Epithelial cell of esophagus (primary cell): Measurements from ENCODE around the gene ADIPOR2.

Experiments used
- DNase-seq: peaks from one replicate; pipeline ENCODE4 v3.0.0; 2010; ENCODE audit warnings: low read depth
- H3K4me3 ChIP-seq: 2 replicates; pipeline ENCODE4 v1.5.1; 2011; ENCODE audit warnings: mild to moderate bottlenecking, low read length, control low read depth
- CTCF ChIP-seq: IDR thresholded peaks from 2 replicates; pipeline ENCODE4 v1.5.1; 2011; ENCODE audit warnings: low read depth, mild to moderate bottlenecking, low read length, control low read depth, inconsistent platforms; ENCODE audit not compliant: insufficient read depth; ENCODE audit errors: missing control alignments

The ADIPOR2 gene

GRCh38 chr12:1740161-1740948 is 49.5 kb downstream of the ADIPOR2 start:
- TF ChIP-seq CTCF, result no peak
- H3K4me3 ChIP-seq, result no peak overlapping the region
- DNase-seq, result peak; percentile 53

- peak; percentile 11 for DNase-seq
- no peak overlapping the region for H3K4me3 ChIP-seq
- no peak for TF ChIP-seq CTCF
Observed at GRCh38 chr12:1741154-1741949, 50.5 kb downstream of the ADIPOR2 start.

GRCh38 chr12:1744932-1745331 is 54.1 kb downstream of the ADIPOR2 start:
- H3K4me3 ChIP-seq, result no peak overlapping the region
- TF ChIP-seq CTCF, result no peak
- no peak for DNase-seq

- TF ChIP-seq CTCF, result no peak
- DNase-seq, result no peak
- H3K4me3 ChIP-seq, result no peak overlapping the region
Observed at GRCh38 chr12:1747609-1748008, 56.7 kb downstream of the ADIPOR2 start.

- TF ChIP-seq CTCF, result no peak
- DNase-seq, result no peak
- no peak overlapping the region for H3K4me3 ChIP-seq
Observed at GRCh38 chr12:1749019-1749418, 58.1 kb downstream of the ADIPOR2 start.

GRCh38 chr12:1750300-1750699 is 59.4 kb downstream of the ADIPOR2 start:
- H3K4me3 ChIP-seq, result no peak overlapping the region
- no peak for TF ChIP-seq CTCF
- no peak for DNase-seq
